PC-9 (cell line): ENCODE data around the gene GP1BB. TPM values are rescaled to one million over a fixed set of nuclear protein-coding genes. Genes with fewer than 3 reads are reported as not detected.

Source experiments
- BruUV-seq: library from RNA; stranded (reverse); fragments of 400-500 nt; replicated peaks from 2 replicates; lab custom pipeline; 2021; lab: Mats Ljungman, UMichigan
- CTCF ChIA-PET: fragments of 300-600 bp; sonication (Branson Sonifier 250); formaldehyde crosslinking; loops from one replicate; lab custom pipeline; 2022; ENCODE audit warnings: antibody characterized with exemption; lab: Charles Lee
- POLR2A ChIA-PET: fragments of 300-600 bp; sonication (Branson Sonifier 250); formaldehyde crosslinking; loops from one replicate; lab custom pipeline; 2022; ENCODE audit warnings: antibody characterized with exemption; ENCODE audit not compliant: unreplicated experiment; lab: Charles Lee
- DNase-seq, 2 experiments: peaks; one replicate each; pipeline versions ENCODE4 v3.0.0 to v3.0.0-alpha.2; 2015 to 2022; ENCODE audit warnings: mixed read lengths in 1 of 2
- H2AFZ ChIP-seq: fragments of 200-600 bp; sonication (generic); 2 replicates; pipeline ENCODE4 v1.8.1; 2017; ENCODE audit warnings: antibody characterized with exemption
- H3F3A ChIP-seq: fragments of 200-600 bp; sonication (generic); 2 replicates; pipeline ENCODE4 v1.8.1; 2017; ENCODE audit warnings: antibody characterized with exemption, mild to moderate bottlenecking, low read depth; ENCODE audit not compliant: insufficient read depth
- H3K27ac ChIP-seq: fragments of 200-600 bp; sonication (generic); 2 replicates; pipeline ENCODE4 v1.6.1; 2016; ENCODE audit warnings: mixed run types
- H3K27me3 ChIP-seq: fragments of 200-600 bp; sonication (generic); 2 replicates; pipeline ENCODE4 v1.6.1; 2016; ENCODE audit warnings: low read depth, mixed run types; ENCODE audit not compliant: insufficient read depth
- H3K36me3 ChIP-seq: fragments of 200-600 bp; sonication (generic); 2 replicates; pipeline ENCODE4 v1.6.1; 2016; ENCODE audit warnings: low read depth, mixed run types
- H3K4me1 ChIP-seq: fragments of 200-600 bp; sonication (generic); replicated peaks from 2 replicates; pipeline ENCODE4 v1.6.1; 2016; ENCODE audit warnings: mixed run types; ENCODE audit not compliant: insufficient read depth
- H3K4me2 ChIP-seq: fragments of 200-600 bp; sonication (generic); 2 replicates; pipeline ENCODE4 v1.6.1; 2017; ENCODE audit warnings: mixed run types
- H3K4me3 ChIP-seq: fragments of 200-600 bp; sonication (generic); 2 replicates; pipeline ENCODE4 v1.6.1; 2016; ENCODE audit warnings: mixed run types
- H3K79me2 ChIP-seq: fragments of 200-600 bp; sonication (generic); 2 replicates; pipeline ENCODE4 v1.6.1; 2017; ENCODE audit warnings: low read depth, mixed run types
- H3K9me2 ChIP-seq: fragments of 200-600 bp; sonication (generic); 2 replicates; pipeline ENCODE4 v1.8.1; 2017; ENCODE audit warnings: mild to moderate bottlenecking; ENCODE audit not compliant: insufficient read depth
- H3K9me3 ChIP-seq: fragments of 200-600 bp; sonication (generic); 2 replicates; pipeline ENCODE4 v1.8.1; 2016; ENCODE audit warnings: low read depth; ENCODE audit not compliant: insufficient read depth
- H4K20me1 ChIP-seq: fragments of 200-600 bp; sonication (generic); 2 replicates; pipeline ENCODE4 v1.8.1; 2017; ENCODE audit not compliant: insufficient read depth
- EZH2 ChIP-seq: fragments of 200-600 bp; sonication (generic); IDR thresholded peaks from 2 replicates; pipeline ENCODE4 v1.8.0; 2017; ENCODE audit warnings: antibody characterized with exemption, low read depth
- intact Hi-C: fragments of 100-400 bp; cut with micrococcal nuclease; formaldehyde crosslinking; loops from one replicate; pipeline ENCODE4 v1.10.0; 2022; ENCODE audit not compliant: unreplicated experiment
- total RNA-seq: library from RNA; stranded (reverse); gene quantifications from 2 replicates; pipeline ENCODE4 v1.2.3, GENCODE V29; 2021
- TF ChIP-seq, protein P1 (sequence below): fragments of 200-600 bp; sonication (generic); conservative IDR thresholded peaks from 2 replicates; pipeline ENCODE4 v1.6.1; 2017; ENCODE audit warnings: mixed run types, antibody characterized with exemption, mild to moderate bottlenecking, moderate library complexity

The GP1BB gene
- total RNA-seq, 1 experiment from 2014 or later = 0.35 TPM

GRCh38 chr22:19729507-19729906 lies 6.2 kb downstream of the GP1BB start:
- DNase-seq = no peak
- no peaks in the 10 kb centered on the region for H3K36me3 ChIP-seq
- no peak overlapping the region for H2AFZ ChIP-seq
- POLR2A ChIA-PET = no interaction called here
- BruUV-seq = no TSS peak
- CTCF ChIA-PET = no interaction called here
- H3K4me1 ChIP-seq = peaks cover 6% of the 10 kb centered on the region
- no peaks in the 10 kb centered on the region for H3K9me3 ChIP-seq
- no peaks in the 10 kb centered on the region for H3K79me2 ChIP-seq
- TF ChIP-seq, protein P1, sequence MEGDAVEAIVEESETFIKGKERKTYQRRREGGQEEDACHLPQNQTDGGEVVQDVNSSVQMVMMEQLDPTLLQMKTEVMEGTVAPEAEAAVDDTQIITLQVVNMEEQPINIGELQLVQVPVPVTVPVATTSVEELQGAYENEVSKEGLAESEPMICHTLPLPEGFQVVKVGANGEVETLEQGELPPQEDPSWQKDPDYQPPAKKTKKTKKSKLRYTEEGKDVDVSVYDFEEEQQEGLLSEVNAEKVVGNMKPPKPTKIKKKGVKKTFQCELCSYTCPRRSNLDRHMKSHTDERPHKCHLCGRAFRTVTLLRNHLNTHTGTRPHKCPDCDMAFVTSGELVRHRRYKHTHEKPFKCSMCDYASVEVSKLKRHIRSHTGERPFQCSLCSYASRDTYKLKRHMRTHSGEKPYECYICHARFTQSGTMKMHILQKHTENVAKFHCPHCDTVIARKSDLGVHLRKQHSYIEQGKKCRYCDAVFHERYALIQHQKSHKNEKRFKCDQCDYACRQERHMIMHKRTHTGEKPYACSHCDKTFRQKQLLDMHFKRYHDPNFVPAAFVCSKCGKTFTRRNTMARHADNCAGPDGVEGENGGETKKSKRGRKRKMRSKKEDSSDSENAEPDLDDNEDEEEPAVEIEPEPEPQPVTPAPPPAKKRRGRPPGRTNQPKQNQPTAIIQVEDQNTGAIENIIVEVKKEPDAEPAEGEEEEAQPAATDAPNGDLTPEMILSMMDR = no peak
- no peak for TF ChIP-seq EZH2
- H3F3A ChIP-seq = no peaks in the 10 kb centered on the region
- no peaks in the 10 kb centered on the region for H4K20me1 ChIP-seq
- H3K27me3 ChIP-seq = no peaks in the 10 kb centered on the region
- no peak overlapping the region for H3K4me3 ChIP-seq
- no peak overlapping the region for H3K27ac ChIP-seq
- intact Hi-C loops = no loop called here
- no peaks in the 10 kb centered on the region for H3K9me2 ChIP-seq
- no peak overlapping the region for H3K4me2 ChIP-seq

DNA sequence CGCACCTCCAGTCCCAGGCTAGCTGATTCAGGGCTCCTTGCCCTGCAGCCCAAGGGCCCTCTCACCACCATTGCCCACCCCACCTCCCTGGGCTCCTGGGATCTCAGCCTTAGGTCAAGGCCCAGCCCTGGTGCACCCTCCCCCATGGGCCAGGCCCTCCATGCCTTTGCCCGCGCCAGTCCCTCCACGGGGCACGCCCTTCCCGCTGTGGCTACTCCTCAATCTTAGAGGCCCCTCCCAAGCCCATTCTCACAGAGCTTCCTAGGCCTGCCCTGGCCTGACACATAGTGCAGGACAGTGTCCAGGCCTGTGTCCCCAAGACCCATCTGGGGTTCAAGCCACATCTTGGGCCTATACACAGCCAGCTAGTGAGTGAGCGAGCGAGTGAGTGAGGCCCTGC lies 6.9 kb downstream of the GP1BB start:
- Histone ChIP-seq H3K4me1 (peaks cover 6% of the 10 kb centered on the region), H3K4me2 (peak overlapping the region; percentile 74; the same call in 1 of the 2 replicates), H4K20me1 (no peaks in the 10 kb centered on the region), H3K9me2 (no peaks in the 10 kb centered on the region), H2AFZ (no peak overlapping the region), H3K27me3 (no peaks in the 10 kb centered on the region), H3F3A (no peaks in the 10 kb centered on the region), H3K4me3 (no peak overlapping the region; the same call in 1 of the 2 replicates), H3K36me3 (no peaks in the 10 kb centered on the region), H3K27ac (no peak overlapping the region), H3K79me2 (no peaks in the 10 kb centered on the region), H3K9me3 (no peaks in the 10 kb centered on the region)
- ChIA-PET CTCF (interaction anchor here (0.6 to 1.2 kb wide), 3 partner anchors 180 to 218 kb away, joined by 4 to 10 read pairs (median 6); no protein-coding TSS in a partner anchor), POLR2A (interaction anchor here (0.7 to 0.8 kb wide), 2 partner anchors 38 to 182 kb away, joined by 4 to 18 read pairs; no protein-coding TSS in a partner anchor)
- no TSS peak for BruUV-seq
- DNase-seq = no peak
- intact Hi-C loops = loop anchor here (1.0 kb wide), 3 partner anchors 37 to 217 kb away; no protein-coding TSS in a partner anchor
- no peak for TF ChIP-seq EZH2
- TF ChIP-seq, protein P1 = no peak

DNA sequence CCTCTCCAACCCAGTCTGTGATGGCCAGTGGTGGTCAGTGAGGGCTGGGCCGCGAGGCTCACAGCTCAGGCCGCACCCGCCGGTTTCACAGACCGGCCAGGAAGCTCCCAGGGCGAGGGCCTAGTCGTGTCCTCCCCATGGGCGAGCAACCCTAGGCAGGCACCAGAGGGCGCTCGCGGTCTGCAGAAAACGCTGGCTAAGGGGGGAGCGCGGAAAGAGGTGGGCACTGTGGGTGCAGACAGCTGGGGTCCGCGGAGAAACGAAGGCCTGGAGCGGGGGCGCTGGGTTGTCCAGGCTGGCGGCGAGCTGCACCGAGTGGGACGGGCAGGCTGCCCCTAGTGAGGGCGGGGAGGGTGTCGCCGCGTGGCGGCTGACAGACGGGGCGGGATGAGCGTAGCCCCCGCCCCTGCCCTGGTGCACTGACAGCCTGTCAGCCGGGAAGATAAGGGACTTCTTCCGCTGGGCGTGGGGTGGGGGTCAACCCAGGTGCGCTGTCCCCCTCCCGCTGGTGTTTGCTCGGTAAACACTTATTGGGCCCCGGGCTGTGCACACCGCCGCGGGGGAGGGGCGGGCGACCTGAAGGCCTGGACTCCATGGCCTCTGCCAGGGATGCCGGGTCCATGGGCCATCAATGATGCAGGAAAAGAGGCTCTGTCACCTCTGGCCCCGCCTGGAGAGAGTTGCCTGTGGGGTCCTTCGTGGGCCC lies 7.5 kb downstream of the GP1BB start:
- H3K36me3 ChIP-seq = no peaks in the 10 kb centered on the region
- H3K9me2 ChIP-seq = no peaks in the 10 kb centered on the region
- no TSS peak for BruUV-seq
- peak overlapping the region; percentile 74 for H3K4me2 ChIP-seq
- H2AFZ ChIP-seq = no peak overlapping the region
- peak in 1 of 2 experiments; percentile 75 for DNase-seq
- H3K27ac ChIP-seq = no peak overlapping the region
- intact Hi-C loops = loop anchor here (1.0 kb wide), 3 partner anchors 36 to 216 kb away; no protein-coding TSS in a partner anchor
- H3K4me3 ChIP-seq = peak overlapping the region; percentile 48; the same call in 1 of the 2 replicates
- H3K79me2 ChIP-seq = no peaks in the 10 kb centered on the region
- POLR2A ChIA-PET = interaction anchor here (0.7 to 0.8 kb wide), 2 partner anchors 39 to 182 kb away, joined by 4 to 18 read pairs; no protein-coding TSS in a partner anchor
- no peaks in the 10 kb centered on the region for H3K9me3 ChIP-seq
- CTCF ChIA-PET = interaction anchor here (0.6 to 1.2 kb wide), 4 partner anchors 151 to 217 kb away, joined by 4 to 10 read pairs (median 5); no protein-coding TSS in a partner anchor
- no peaks in the 10 kb centered on the region for H3F3A ChIP-seq
- no peaks in the 10 kb centered on the region for H4K20me1 ChIP-seq
- H3K4me1 ChIP-seq = peaks cover 6% of the 10 kb centered on the region
- no peak for TF ChIP-seq EZH2
- TF ChIP-seq, protein P1 = peak; percentile 89
- no peaks in the 10 kb centered on the region for H3K27me3 ChIP-seq
